HG03025 (cell line): Measurements from ENCODE around the gene ZNF800.

Experiments used
- ATAC-seq: cut with Tn5 transposase; IDR thresholded peaks from one replicate; pipeline ENCODE4 v1.9.1; 2021; ENCODE audit warnings: mild to moderate bottlenecking, moderate library complexity; ENCODE audit not compliant: unreplicated experiment, low FRiP score

The ZNF800 gene

GRCh38 chr7:127353897-127354296 is 38.6 kb downstream of the ZNF800 start:
- ATAC-seq = no peak

GRCh38 chr7:127350586-127350985 is 41.9 kb downstream of the ZNF800 start:
- ATAC-seq = no peak

GRCh38 chr7:127349881-127350280 is 42.6 kb downstream of the ZNF800 start:
- ATAC-seq = no peak

GRCh38 chr7:127348247-127348631 is 44.3 kb downstream of the ZNF800 start:
- no peak for ATAC-seq

- peak; percentile 88 for ATAC-seq
Observed at GRCh38 chr7:127347567-127348246, 44.8 kb downstream of the ZNF800 start.

- ATAC-seq = no peak
Observed at GRCh38 chr7:127346575-127347256, 45.8 kb downstream of the ZNF800 start.

GRCh38 chr7:127342596-127342995 is 49.9 kb downstream of the ZNF800 start:
- no peak for ATAC-seq

GRCh38 chr7:127338122-127338521 is 54.4 kb downstream of the ZNF800 start:
- no peak for ATAC-seq

- ATAC-seq = no peak
Observed at GRCh38 chr7:127337581-127337980, 54.9 kb downstream of the ZNF800 start.

GRCh38 chr7:127336458-127336857 is 56.0 kb downstream of the ZNF800 start:
- no peak for ATAC-seq

- no peak for ATAC-seq
Observed at GRCh38 chr7:127332880-127333279, 59.6 kb downstream of the ZNF800 start.

GRCh38 chr7:127330070-127330469 is 62.4 kb downstream of the ZNF800 start:
- ATAC-seq = no peak

GRCh38 chr7:127322832-127323493 is 69.5 kb downstream of the ZNF800 start:
- no peak for ATAC-seq

- ATAC-seq = no peak
Observed at GRCh38 chr7:127322351-127322750, 70.2 kb downstream of the ZNF800 start.

GRCh38 chr7:127320974-127321373 is 71.5 kb downstream of the ZNF800 start:
- ATAC-seq = no peak
